GM21737 (cell line): ENCODE data around the gene RASAL1.
A peak's percentile ranks its signal among the peaks of the same experiment; 100 is the strongest.

Experiments
- ATAC-seq: cut with Tn5 transposase; IDR thresholded peaks from one replicate; pipeline ENCODE4 v1.9.1; 2021; ENCODE audit warnings: mild to moderate bottlenecking, moderate library complexity; ENCODE audit not compliant: unreplicated experiment

Gene RASAL1

GRCh38 chr12:113077859-113078255 lies 57.7 kb downstream of the RASAL1 start:
- no peak for ATAC-seq

GRCh38 chr12:113077057-113077858 lies 58.3 kb downstream of the RASAL1 start:
- no peak for ATAC-seq

GRCh38 chr12:113075137-113075683 lies 60.4 kb downstream of the RASAL1 start:
- ATAC-seq, result peak; percentile 90

GRCh38 chr12:113073586-113073985 lies 62.0 kb downstream of the RASAL1 start:
- ATAC-seq, result no peak

DNA sequence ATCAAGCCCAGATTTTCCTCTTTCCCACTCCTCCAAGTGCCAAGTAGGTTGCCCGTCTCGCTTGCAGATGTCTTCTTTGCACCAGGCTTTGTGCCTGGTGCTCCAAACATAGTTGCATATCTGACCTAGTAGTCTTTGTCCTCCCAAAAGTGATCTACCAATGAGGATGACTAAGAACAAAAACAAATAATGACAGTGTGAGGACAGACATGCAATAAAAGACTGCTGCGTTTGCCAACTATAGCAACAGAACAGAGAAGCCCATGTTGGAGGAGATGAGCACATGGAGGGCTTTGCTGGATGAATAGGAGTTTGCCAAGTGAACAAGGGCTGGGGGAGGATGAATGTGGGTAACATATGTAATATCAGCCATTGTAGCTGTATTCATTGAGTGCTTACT lies 63.4 kb downstream of the RASAL1 start:
- ATAC-seq, result no peak

GRCh38 chr12:113071135-113072112 lies 64.1 kb downstream of the RASAL1 start:
- ATAC-seq, result no peak

DNA sequence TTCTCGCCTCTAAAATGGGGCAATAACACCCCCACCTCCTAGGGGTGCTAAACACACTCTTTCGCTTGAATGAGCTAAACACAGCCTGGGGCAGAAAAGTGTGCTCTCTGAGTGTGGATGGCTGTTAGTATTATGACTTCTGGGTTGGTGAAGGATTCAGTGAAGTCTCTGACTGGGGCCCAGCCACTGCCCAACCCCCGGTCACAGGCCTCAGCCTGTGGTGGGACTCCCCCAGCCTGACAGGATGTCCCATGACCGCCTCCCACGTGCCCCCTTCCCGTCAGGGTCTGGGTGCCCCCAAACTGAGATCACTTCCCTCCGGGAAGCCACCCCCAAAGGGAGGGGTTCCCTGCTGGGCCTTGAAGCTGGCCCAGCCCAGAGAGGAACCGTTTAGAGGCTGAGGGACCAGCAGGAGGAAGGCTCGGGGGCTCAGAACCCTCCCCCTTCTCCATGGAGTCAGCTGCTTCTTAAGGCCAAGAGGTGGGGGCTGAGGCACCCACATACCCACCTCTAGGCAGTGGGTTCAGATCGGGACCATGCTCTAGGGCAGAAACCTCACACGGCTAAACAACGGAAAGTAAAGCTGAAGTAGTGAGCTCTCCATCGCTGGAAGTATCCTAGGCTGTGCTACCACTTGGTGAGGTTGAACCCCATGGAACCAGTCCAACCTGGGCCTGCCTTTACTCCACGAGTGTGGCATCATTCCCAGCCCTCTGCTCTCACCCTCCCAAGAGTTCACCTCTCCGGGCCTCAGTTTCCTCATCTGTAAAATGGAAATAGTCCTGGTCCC lies 65.2 kb downstream of the RASAL1 start:
- no peak for ATAC-seq

DNA sequence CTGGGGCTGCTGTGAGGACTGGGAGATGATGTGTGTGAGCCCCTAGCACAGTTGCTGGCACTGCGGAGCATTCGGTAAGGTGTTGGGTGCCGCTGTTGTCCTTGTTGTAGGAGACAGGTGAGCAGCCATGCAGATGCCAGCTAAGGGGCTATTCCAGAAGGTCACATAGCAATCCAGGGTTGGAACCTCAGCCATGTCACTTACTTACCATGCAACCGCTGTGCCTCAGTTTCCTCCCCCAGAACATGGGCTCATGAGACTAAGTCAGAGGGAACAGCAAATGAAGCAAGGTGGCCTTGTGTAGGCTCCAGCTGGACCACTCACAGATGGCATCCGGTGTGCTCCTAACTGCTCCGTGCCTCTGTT lies 65.8 kb downstream of the RASAL1 start:
- no peak for ATAC-seq

DNA sequence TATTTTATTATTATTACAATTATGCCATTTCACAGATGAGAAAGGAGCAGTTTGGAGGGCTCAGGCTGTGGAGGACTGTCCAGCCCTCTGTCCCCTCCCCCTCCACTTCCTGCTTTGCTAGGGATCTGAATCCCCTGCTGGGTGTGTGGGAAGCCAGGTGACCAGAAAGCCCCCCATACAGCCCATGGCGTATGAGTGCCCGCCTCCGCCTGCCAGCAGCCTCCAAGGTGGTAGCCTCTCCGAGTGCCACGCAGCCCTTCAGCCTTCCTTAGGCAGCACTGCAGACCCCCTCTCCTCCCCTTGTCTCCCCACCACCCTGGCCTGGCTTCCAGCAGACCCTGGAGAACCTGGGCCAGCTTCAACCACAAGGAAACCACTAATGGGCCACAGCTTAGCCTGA lies 66.4 kb downstream of the RASAL1 start:
- no peak for ATAC-seq

DNA sequence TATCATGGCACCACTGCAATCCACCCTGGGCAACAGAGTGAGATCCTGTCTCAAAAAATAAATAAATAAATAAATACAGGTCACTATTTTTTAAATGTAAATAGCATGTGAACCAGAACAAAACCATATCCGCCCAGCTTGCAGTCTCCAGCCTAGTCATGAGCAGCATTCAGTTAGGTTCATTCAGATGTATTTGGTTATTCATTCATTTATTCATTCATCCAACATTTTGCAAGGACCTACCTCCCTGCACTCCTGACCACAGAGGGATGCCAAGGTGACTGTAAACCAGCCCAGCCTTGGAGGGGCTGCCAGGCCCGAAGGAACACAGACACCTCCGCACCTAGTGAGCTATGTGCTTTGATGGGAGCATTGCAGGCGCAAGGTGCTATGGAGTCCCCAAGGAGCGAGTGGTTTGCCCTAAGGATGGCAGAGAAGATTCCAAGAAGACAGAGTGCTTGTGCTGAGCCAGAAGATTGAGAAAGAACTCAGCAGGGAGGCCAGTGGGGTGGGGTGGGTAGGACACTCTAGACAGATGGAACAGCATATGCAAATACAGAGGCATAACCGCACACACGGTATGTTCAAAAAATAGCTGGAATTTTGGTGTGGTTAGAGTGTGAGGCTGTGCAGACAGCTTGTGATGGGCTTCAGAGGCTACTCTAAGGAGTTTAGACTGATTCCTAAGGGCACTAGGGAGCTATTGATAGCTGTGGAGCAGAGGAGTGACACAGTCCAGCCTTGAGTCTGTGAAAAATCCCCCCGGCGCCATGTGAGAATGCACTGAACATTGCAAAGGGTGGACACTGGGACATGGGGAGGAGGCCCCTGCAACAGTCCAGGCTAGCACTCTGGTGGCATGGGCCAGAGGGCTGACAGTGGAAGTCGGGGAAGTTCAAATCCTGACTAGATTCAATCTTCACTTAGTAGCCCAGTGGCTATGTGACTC lies 67.3 kb downstream of the RASAL1 start:
- no peak for ATAC-seq

GRCh38 chr12:113066813-113067400 lies 68.7 kb downstream of the RASAL1 start:
- ATAC-seq, result no peak

- ATAC-seq, result no peak
Observed at GRCh38 chr12:113065126-113066007, 70.2 kb downstream of the RASAL1 start.

- ATAC-seq, result no peak
Observed at GRCh38 chr12:113064395-113065125, 71.0 kb downstream of the RASAL1 start.

DNA sequence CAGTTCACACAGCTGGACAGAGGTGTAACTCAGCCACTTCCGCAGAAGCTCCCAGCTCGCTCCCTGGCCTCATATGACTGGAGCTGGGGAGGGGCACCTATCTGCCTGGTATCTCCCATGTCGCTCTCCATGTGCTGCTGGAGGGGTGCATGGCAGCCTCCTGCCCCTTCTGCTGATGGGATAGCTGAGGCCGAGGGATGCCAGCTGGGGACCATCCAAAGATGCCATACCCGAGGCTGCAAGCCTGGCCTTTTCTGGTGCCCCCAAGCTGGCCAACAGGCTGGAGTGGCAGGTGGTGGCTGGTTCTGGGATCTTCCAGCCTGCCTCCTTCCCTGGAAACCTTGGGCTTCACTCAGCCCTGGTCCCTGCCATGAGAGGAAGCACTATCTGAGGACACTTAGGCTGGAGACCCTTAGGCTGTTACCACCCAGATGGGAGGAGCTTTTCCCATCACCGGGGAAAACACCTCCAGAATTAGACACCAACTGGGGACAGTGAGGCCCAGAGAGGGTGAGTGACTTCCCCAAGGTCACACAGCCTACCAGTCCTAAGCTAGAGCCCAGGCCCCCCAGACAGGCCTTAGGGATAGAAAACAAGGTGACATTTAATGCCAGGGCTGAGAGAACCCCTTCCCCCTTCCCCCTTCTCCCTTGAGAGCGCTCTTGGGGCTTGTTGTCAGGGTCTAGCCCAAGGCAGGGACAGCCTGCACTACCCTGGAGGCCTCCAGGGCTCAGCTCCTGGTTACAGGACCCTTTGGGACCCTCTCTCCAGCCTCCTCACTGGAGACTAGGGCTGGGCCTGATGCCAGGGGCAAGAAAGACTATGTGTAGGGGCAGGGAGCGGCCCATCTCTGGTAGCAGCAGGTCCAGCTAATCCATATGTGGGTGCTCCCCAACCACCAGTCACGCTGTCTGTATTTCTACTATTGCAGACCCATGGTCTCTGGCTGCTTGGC lies 71.9 kb downstream of the RASAL1 start:
- ATAC-seq, result no peak

- ATAC-seq, result no peak
Observed at GRCh38 chr12:113062502-113063395, 72.8 kb downstream of the RASAL1 start.
